ENCODE measurements around the gene LOC101059915. TPM values are rescaled to one million over a fixed set of nuclear protein-coding genes. Genes with fewer than 3 reads are reported as not detected.

LOC101059915 gene

Other genes with a start within 250 kb of the LOC101059915 start
- gene OGT, start 134.4 kb upstream of the LOC101059915 start, polyA plus RNA-seq (ENCODE audit: insufficient read length in 4 of 4) = 100 to 1,000 TPM; 133 to 308 (median 229) TPM
- 1 to 10 TPM; 1.3 to 3.7 (median 2.6) TPM for gene GCNA, start 89.1 kb upstream of the LOC101059915 start, polyA plus RNA-seq (ENCODE audit: insufficient read length in 4 of 4)
- under 1 TPM in 2 of 4 donors, not detected in 2; 0.09 to 0.22 TPM for gene CXCR3, start 49.0 kb upstream of the LOC101059915 start, polyA plus RNA-seq (ENCODE audit: insufficient read length in 4 of 4)
- not detected for gene CXorf49, start 50.7 kb downstream of the LOC101059915 start, polyA plus RNA-seq (ENCODE audit: insufficient read length in 4 of 4)
- gene CXorf49B, start 95.8 kb downstream of the LOC101059915 start, polyA plus RNA-seq (ENCODE audit: insufficient read length in 4 of 4) = not detected
- gene NHSL2, start 243.3 kb downstream of the LOC101059915 start, polyA plus RNA-seq (ENCODE audit: insufficient read length in 4 of 4) = 10 to 100 TPM in 2 of 4 donors, 1 to 10 TPM in 2; 7.4 to 10.2 (median 9.3) TPM

Measured in left renal cortex interstitium (tissue), 4 donors.